IMR-90 (cell line): Measurements from ENCODE around the gene NT5C1A. TPM values are rescaled to one million over a fixed set of nuclear protein-coding genes. Genes with fewer than 3 reads are reported as not detected.

Experiments
- ATAC-seq: fragments of 200-7000 bp; cut with Tn5 transposase; 2 replicates; pipeline ENCODE4 v1.9.1; 2020; ENCODE audit warnings: low read depth, mild to moderate bottlenecking, moderate library complexity
- BruUV-seq: library from RNA; stranded (reverse); fragments of 400-500 nt; replicated peaks from 2 replicates; lab custom pipeline; 2021; lab: Mats Ljungman, UMichigan
- CTCF ChIA-PET: fragments of 300-600 bp; formaldehyde crosslinking; extraction: SDS; loops from one replicate; lab custom pipeline; 2021; ENCODE audit warnings: antibody characterized with exemption; lab: Yijun Ruan, JAX
- POLR2A ChIA-PET: fragments of 300-600 bp; sonication (Branson Sonifier 250); formaldehyde crosslinking; loops from one replicate; lab custom pipeline; 2022; ENCODE audit warnings: antibody characterized with exemption; ENCODE audit not compliant: unreplicated experiment; lab: Charles Lee
- DNase-seq: peaks from one replicate; pipeline ENCODE4 v3.0.0; 2013
- H2AFZ ChIP-seq: replicated peaks from 2 replicates; pipeline ENCODE3; 2013; ENCODE audit warnings: low read length, mild to moderate bottlenecking; ENCODE audit not compliant: poor library complexity
- H2AK5ac ChIP-seq: 2 replicates; pipeline ENCODE4 v1.6.1; 2013; ENCODE audit warnings: low read depth, low read length, inconsistent platforms
- H2AK9ac ChIP-seq: replicated peaks from 2 replicates; pipeline ENCODE3; 2013; ENCODE audit warnings: mild to moderate bottlenecking, low read depth, low read length, moderate library complexity; ENCODE audit not compliant: poor library complexity
- H2BK120ac ChIP-seq: 2 replicates; pipeline ENCODE4 v1.6.1; 2013; ENCODE audit warnings: low read depth, low read length, inconsistent platforms
- H2BK15ac ChIP-seq: 3 replicates; pipeline ENCODE4 v1.6.1; 2013; ENCODE audit warnings: low read depth, low read length, inconsistent platforms
- H2BK20ac ChIP-seq: 2 replicates; pipeline ENCODE4 v1.6.1; 2013; ENCODE audit warnings: low read depth, mild to moderate bottlenecking, inconsistent platforms, low read length, moderate library complexity
- H2BK5ac ChIP-seq: 2 replicates; pipeline ENCODE4 v1.6.1; 2013; ENCODE audit warnings: mild to moderate bottlenecking, low read depth, low read length, inconsistent platforms; ENCODE audit not compliant: poor library complexity, severe bottlenecking
- H3K14ac ChIP-seq: replicated peaks from 2 replicates; pipeline ENCODE4 v1.6.1; 2013; ENCODE audit warnings: low read depth, low read length, inconsistent platforms
- H3K18ac ChIP-seq: 2 replicates; pipeline ENCODE4 v1.6.1; 2013; ENCODE audit warnings: low read depth, low read length, control low read depth
- H3K23ac ChIP-seq: 2 replicates; pipeline ENCODE4 v1.6.1; 2013; ENCODE audit warnings: low read depth, low read length, inconsistent platforms
- H3K27ac ChIP-seq: 2 replicates; pipeline ENCODE4 v1.5.1; 2013; ENCODE audit warnings: mild to moderate bottlenecking, control low read depth, low read length; ENCODE audit not compliant: insufficient read depth
- H3K27me3 ChIP-seq: 2 replicates; pipeline ENCODE4 v1.6.1; 2013; ENCODE audit warnings: low read length; ENCODE audit not compliant: control insufficient read depth, insufficient read depth
- H3K36me3 ChIP-seq: 2 replicates; pipeline ENCODE4 v1.6.1; 2013; ENCODE audit warnings: low read length, mixed read lengths; ENCODE audit not compliant: control insufficient read depth, insufficient read depth
- H3K4ac ChIP-seq: 2 replicates; pipeline ENCODE4 v1.6.1; 2013; ENCODE audit warnings: low read depth, low read length, inconsistent platforms
- H3K4me1 ChIP-seq: 2 replicates; pipeline ENCODE4 v1.6.1; 2013; ENCODE audit warnings: low read length, mixed read lengths; ENCODE audit not compliant: control insufficient read depth, insufficient read depth
- H3K4me2 ChIP-seq: 2 replicates; pipeline ENCODE4 v1.6.1; 2013; ENCODE audit warnings: low read depth, mild to moderate bottlenecking, control low read depth, low read length, moderate library complexity
- H3K4me3 ChIP-seq: 2 replicates; pipeline ENCODE4 v1.5.1; 2013; ENCODE audit warnings: low read depth, mild to moderate bottlenecking, control low read depth, low read length, moderate library complexity; ENCODE audit not compliant: insufficient read depth
- H3K56ac ChIP-seq: 2 replicates; pipeline ENCODE4 v1.6.1; 2013; ENCODE audit warnings: low read length, inconsistent platforms; ENCODE audit not compliant: insufficient read depth; ENCODE audit errors: extremely low read depth
- H3K79me1 ChIP-seq, 2 experiments: 2 replicates each; pipeline ENCODE4 v1.6.1; 2013; ENCODE audit warnings: low read length in 2 of 2, inconsistent platforms in 1 of 2, low read depth in 1 of 2
- H3K9ac ChIP-seq: 2 replicates; pipeline ENCODE4 v1.6.1; 2013; ENCODE audit warnings: low read depth, low read length, control low read depth
- H3K9me1 ChIP-seq: 2 replicates; pipeline ENCODE4 v1.6.1; 2013; ENCODE audit warnings: low read length, inconsistent platforms; ENCODE audit not compliant: insufficient read depth
- H3K9me3 ChIP-seq: 2 replicates; pipeline ENCODE4 v1.6.1; 2013; ENCODE audit warnings: low read length; ENCODE audit not compliant: control insufficient read depth, insufficient read depth
- H4K20me1 ChIP-seq: 2 replicates; pipeline ENCODE4 v1.6.1; 2013; ENCODE audit warnings: low read length, inconsistent platforms; ENCODE audit not compliant: insufficient read depth
- H4K5ac ChIP-seq: 2 replicates; pipeline ENCODE4 v1.6.1; 2013; ENCODE audit warnings: mild to moderate bottlenecking, low read depth, low read length, control low read depth
- H4K8ac ChIP-seq, 2 experiments: 2 replicates each; pipeline ENCODE4 v1.6.1; 2013; ENCODE audit warnings: low read depth in 2 of 2, low read length in 2 of 2, control low read depth in 1 of 2, inconsistent platforms in 1 of 2
- H4K91ac ChIP-seq: 2 replicates; pipeline ENCODE4 v1.6.1; 2013; ENCODE audit warnings: low read depth, low read length, inconsistent platforms; ENCODE audit not compliant: insufficient read depth
- BHLHE40 ChIP-seq: fragments of 150-350 bp; IDR thresholded peaks from 2 replicates; pipeline ENCODE4 v1.6.1; 2016; ENCODE audit warnings: mild to moderate bottlenecking, low read depth, low read length
- CEBPB ChIP-seq: IDR thresholded peaks from 2 replicates; pipeline ENCODE4 v1.6.1; 2012; ENCODE audit warnings: low read depth, low read length, improper control_type of control experiment
- CHD1 ChIP-seq: IDR thresholded peaks from 2 replicates; pipeline ENCODE4 v1.6.1; 2012; ENCODE audit warnings: low read depth, low read length, improper control_type of control experiment
- CTCF ChIP-seq: conservative IDR thresholded peaks from 2 replicates; pipeline ENCODE4 v1.5.1; 2012; ENCODE audit warnings: mild to moderate bottlenecking, low read depth, low read length, improper control_type of control experiment
- ELK1 ChIP-seq: fragments of 150-350 bp; IDR thresholded peaks from 2 replicates; pipeline ENCODE4 v1.6.1; 2016; ENCODE audit warnings: low read depth, mild to moderate bottlenecking, low read length, moderate library complexity, borderline replicate concordance
- FOS ChIP-seq: fragments of 150-350 bp; IDR thresholded peaks from 2 replicates; pipeline ENCODE4 v1.6.1; 2016; ENCODE audit warnings: low read depth, low read length
- MAFK ChIP-seq: IDR thresholded peaks from 2 replicates; pipeline ENCODE4 v1.6.1; 2012; ENCODE audit warnings: low read depth, low read length, improper control_type of control experiment
- MAZ ChIP-seq: IDR thresholded peaks from 2 replicates; pipeline ENCODE4 v1.6.1; 2012; ENCODE audit warnings: low read depth, mild to moderate bottlenecking, low read length, improper control_type of control experiment, moderate library complexity, borderline replicate concordance
- MXI1 ChIP-seq: IDR thresholded peaks from 2 replicates; pipeline ENCODE4 v1.6.1; 2012; ENCODE audit warnings: low read depth, mild to moderate bottlenecking, low read length, moderate library complexity, borderline replicate concordance
- NFE2L2 ChIP-seq: fragments of 150-350 bp; IDR thresholded peaks from 2 replicates; pipeline ENCODE4 v1.6.1; 2016; ENCODE audit warnings: low read depth, mild to moderate bottlenecking, low read length
- POLR2A ChIP-seq: IDR thresholded peaks from 2 replicates; pipeline ENCODE4 v1.6.1; 2012; ENCODE audit warnings: mild to moderate bottlenecking, low read depth, low read length
- RAD21 ChIP-seq: IDR thresholded peaks from 2 replicates; pipeline ENCODE4 v1.6.1; 2012; ENCODE audit warnings: low read length, improper control_type of control experiment
- RCOR1 ChIP-seq: IDR thresholded peaks from 2 replicates; pipeline ENCODE4 v1.6.1; 2012; ENCODE audit warnings: mild to moderate bottlenecking, low read length, improper control_type of control experiment; ENCODE audit not compliant: insufficient replicate concordance
- RFX5 ChIP-seq: IDR thresholded peaks from 2 replicates; pipeline ENCODE4 v1.8.0; 2012; ENCODE audit warnings: low read depth, mild to moderate bottlenecking, low read length, moderate library complexity
- SMC3 ChIP-seq: fragments of 150-350 bp; IDR thresholded peaks from 2 replicates; pipeline ENCODE4 v1.6.1; 2016; ENCODE audit warnings: low read depth, mild to moderate bottlenecking, antibody characterized with exemption, low read length, moderate library complexity
- WGBS, 2 experiments: methylation state at CpG; one replicate each; pipeline versions ENCODE4 v1.1.5 to v1.1.7; 2013; ENCODE audit warnings: missing lambda C conversion rate in 2 of 2; ENCODE audit not compliant: insufficient read length in 1 of 2; ENCODE audit errors: extremely low coverage in 2 of 2; 5-methylcytosine and 5-hydroxymethylcytosine counted together
- dilution Hi-C: fragments of 300-500 bp; cut with HindIII; formaldehyde crosslinking; loops from one replicate; pipeline ENCODE4 v1.14.3; 2018; ENCODE audit warnings: low sequenced_read_pairs; ENCODE audit not compliant: unreplicated experiment
- in situ Hi-C: fragments of 300-500 bp; cut with MboI; formaldehyde crosslinking; loops from 3 replicates; pipeline ENCODE4 v1.14.3; 2019; ENCODE audit warnings: low sequenced_read_pairs, inconsistent platforms, mixed read lengths
- intact Hi-C: fragments of 100-400 bp; cut with micrococcal nuclease; formaldehyde crosslinking; loops from 2 replicates; pipeline ENCODE4 v1.10.0; 2022
- polyA plus RNA-seq, 3 experiments: library from polyadenylated mRNA; depleted of rRNA; stranded (reverse); fragments of >200 nt; gene quantifications; 2 replicates each; pipeline ENCODE4 v1.2.3, GENCODE V29; 2012; ENCODE audit warnings: low replicate concordance in 1 of 3
- total RNA-seq: library from RNA; depleted of rRNA; stranded (reverse); fragments of >200 nt; gene quantifications from 2 replicates; pipeline ENCODE4 v1.2.3, GENCODE V29; 2012
- TF ChIP-seq, protein P1 (sequence below): fragments of 150-350 bp; IDR thresholded peaks from 2 replicates; pipeline ENCODE4 v1.6.1; 2017; ENCODE audit warnings: mild to moderate bottlenecking, antibody characterized with exemption, low read length, low read depth

The NT5C1A gene
- total and polyA plus RNA-seq, 2 of the 4 experiments (the other 2 are of a cell fraction), result not detected

- Histone ChIP-seq H2AK9ac (no peak overlapping the region), H2BK20ac (no peak overlapping the region), H3K9ac (no peak overlapping the region), H3K4me1 (no peaks in the 10 kb centered on the region; the same call in 1 of the 2 replicates), H2BK15ac (no peak overlapping the region), H4K20me1 (no peaks in the 10 kb centered on the region; the same call in 1 of the 2 replicates), H3K36me3 (no peaks in the 10 kb centered on the region), H3K27me3 (peaks cover 84% of the 10 kb centered on the region), H3K79me1 (no peaks in the 10 kb centered on the region), H4K8ac (no peak overlapping the region), H3K4me3 (no peak overlapping the region), H3K27ac (no peak overlapping the region), H3K4ac (no peak overlapping the region), H4K5ac (no peak overlapping the region), H2AFZ (no peak overlapping the region), H3K4me2 (no peak overlapping the region), H4K91ac (no peak overlapping the region), H2BK5ac (no peak overlapping the region), H3K9me3 (peaks cover 2% of the 10 kb centered on the region), H3K9me1 (no peaks in the 10 kb centered on the region), H3K23ac (no peak overlapping the region), H3K14ac (no peak overlapping the region), H2BK120ac (no peak overlapping the region), H3K56ac (no peak overlapping the region), H3K18ac (no peak overlapping the region), H2AK5ac (no peak overlapping the region)
- no TSS peak for BruUV-seq
- ChIA-PET POLR2A (no interaction called here), CTCF (no interaction called here)
- intact Hi-C loops, result no loop called here
- WGBS, 2 experiments, result no CpG with 5 or more reads among the region's 1 CpG
- ATAC-seq (no peak), DNase-seq (no peak)
- dilution Hi-C loops, result no loop called here
- in situ Hi-C loops, result no loop called here
- TF ChIP-seq SMC3, result no peak
- no peak for TF ChIP-seq RCOR1
- TF ChIP-seq CHD1, result no peak
- no peak for TF ChIP-seq RFX5
- TF ChIP-seq ELK1, result no peak
- TF ChIP-seq MAFK, result no peak
- no peak for TF ChIP-seq POLR2A
- TF ChIP-seq BHLHE40, result no peak
- TF ChIP-seq RAD21, result no peak
- TF ChIP-seq, protein P1, sequence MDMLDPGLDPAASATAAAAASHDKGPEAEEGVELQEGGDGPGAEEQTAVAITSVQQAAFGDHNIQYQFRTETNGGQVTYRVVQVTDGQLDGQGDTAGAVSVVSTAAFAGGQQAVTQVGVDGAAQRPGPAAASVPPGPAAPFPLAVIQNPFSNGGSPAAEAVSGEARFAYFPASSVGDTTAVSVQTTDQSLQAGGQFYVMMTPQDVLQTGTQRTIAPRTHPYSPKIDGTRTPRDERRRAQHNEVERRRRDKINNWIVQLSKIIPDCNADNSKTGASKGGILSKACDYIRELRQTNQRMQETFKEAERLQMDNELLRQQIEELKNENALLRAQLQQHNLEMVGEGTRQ, result no peak
- TF ChIP-seq MAZ, result no peak
- TF ChIP-seq FOS, result no peak
- no peak for TF ChIP-seq NFE2L2
- TF ChIP-seq CTCF, result no peak
- TF ChIP-seq CEBPB, result no peak
- no peak for TF ChIP-seq MXI1
Observed at GRCh38 chr1:39694026-39694425, 22.1 kb upstream of the NT5C1A start.
